GM20000 (cell line): ENCODE results near the gene C16orf78.

ENCODE experiments used
- DNase-seq: peaks from one replicate; pipeline ENCODE4 v3.0.0; 2012; ENCODE audit warnings: low spot score
- CTCF ChIP-seq: IDR thresholded peaks from 2 replicates; pipeline ENCODE4 v1.5.1; 2012; ENCODE audit warnings: mild to moderate bottlenecking, control low read depth; ENCODE audit errors: extremely low read depth, missing control alignments

Gene C16orf78

DNA sequence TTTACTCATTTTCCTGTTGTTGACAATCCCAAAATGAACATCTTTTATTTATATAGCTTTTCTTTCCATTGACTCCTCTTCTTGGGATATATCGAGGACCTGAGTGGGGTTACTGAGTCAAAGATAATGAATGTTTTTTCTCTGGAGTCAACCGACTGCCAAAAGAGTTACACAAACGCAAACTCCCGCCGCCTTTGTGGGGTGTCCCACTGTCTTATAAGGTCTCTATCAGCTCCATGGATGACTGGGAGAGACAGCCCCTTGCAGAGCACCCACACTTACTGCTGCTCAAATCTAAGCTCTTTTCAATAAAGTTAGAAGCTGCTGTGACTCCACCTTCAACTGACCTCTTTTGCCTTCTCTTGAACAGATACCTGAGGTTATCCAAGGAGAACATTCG lies 25.2 kb downstream of the C16orf78 start:
- no peak for TF ChIP-seq CTCF
- no peak for DNase-seq

- TF ChIP-seq CTCF, result no peak
- peak; percentile 67 for DNase-seq
Measured at GRCh38 chr16:49399594-49400364, 26.2 kb downstream of the C16orf78 start.

- DNase-seq, result no peak
- no peak for TF ChIP-seq CTCF
Measured at GRCh38 chr16:49400611-49401010, 27.0 kb downstream of the C16orf78 start.

- no peak for DNase-seq
- no peak for TF ChIP-seq CTCF
Measured at GRCh38 chr16:49405123-49405522, 31.5 kb downstream of the C16orf78 start.

DNA sequence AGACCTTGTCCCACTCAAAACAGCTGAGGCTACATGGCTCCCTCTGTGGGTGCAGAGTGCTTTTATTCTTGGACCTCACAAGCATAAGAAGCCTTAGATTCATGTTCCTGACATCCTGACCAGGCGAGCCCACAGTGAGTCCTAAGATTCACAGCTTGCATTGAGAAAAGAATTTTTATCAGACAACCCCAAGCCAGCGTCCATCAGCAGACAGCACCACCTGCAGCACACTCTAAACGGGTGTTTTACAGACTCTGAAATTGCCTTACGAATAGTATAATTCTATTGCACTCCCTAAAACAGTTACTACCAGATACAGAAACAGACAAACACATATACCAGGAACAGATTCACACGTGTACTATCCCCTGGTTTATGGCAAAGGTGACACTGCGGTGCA lies 31.9 kb downstream of the C16orf78 start:
- DNase-seq, result no peak
- TF ChIP-seq CTCF, result no peak

GRCh38 chr16:49407873-49408550 lies 34.4 kb downstream of the C16orf78 start:
- TF ChIP-seq CTCF, result peak; percentile 92
- DNase-seq, result peak; percentile 75

DNA sequence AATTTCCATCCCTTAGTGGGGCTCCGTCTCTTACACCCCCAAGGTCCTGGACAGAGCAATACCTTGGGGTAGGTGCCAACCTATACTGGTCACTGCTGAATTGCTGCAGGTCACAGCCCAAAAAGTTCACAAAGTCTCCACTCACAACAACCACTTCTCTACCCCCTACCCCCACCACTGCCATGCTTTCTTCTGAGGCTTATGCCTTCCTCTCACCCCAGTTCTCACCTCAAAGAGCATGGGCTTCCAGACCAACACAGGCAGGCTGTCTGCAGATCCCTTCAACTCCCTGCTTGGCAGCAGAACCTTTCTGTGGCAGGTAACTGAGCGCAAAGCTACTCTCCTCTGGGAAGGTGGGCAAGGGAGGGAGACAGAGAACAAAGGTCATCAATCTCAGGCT lies 35.5 kb downstream of the C16orf78 start:
- no peak for TF ChIP-seq CTCF
- no peak for DNase-seq
